Gastroesophageal sphincter (tissue), 4 donors: ENCODE data around the gene AGFG1. TPM values are rescaled to one million over a fixed set of nuclear protein-coding genes. Genes with fewer than 3 reads are reported as not detected.

Source experiments
- ATAC-seq: fragments of 150-250 bp; one replicate; pipeline ENCODE4 v1.9.1; 2016; ENCODE audit warnings: mild to moderate bottlenecking, moderate library complexity
- H3K27ac ChIP-seq, 4 donors: fragments of 200-600 bp; sonication (generic) in 3 of 4; 1 replicate in 3 of 4; 2 replicates in 1 of 4; pipeline ENCODE4 v1.5.1; 2016 to 2019
- H3K27me3 ChIP-seq: fragments of 200-600 bp; sonication (generic); one replicate; pipeline ENCODE4 v1.5.1; 2019
- H3K36me3 ChIP-seq, 2 donors: fragments of 200-600 bp; sonication (generic); one replicate each; pipeline ENCODE4 v1.5.1; 2019; ENCODE audit warnings: control low read depth in 1 of 2
- H3K4me1 ChIP-seq, 3 donors: fragments of 200-600 bp; sonication (generic); 1 replicate in 2 of 3; 2 replicates in 1 of 3; pipeline ENCODE4 v1.5.1; 2016 to 2019; ENCODE audit warnings: control low read depth in 2 of 3
- H3K4me3 ChIP-seq, 2 donors: fragments of 200-600 bp; sonication (generic); one replicate each; pipeline ENCODE4 v1.5.1; 2019; ENCODE audit warnings: mild to moderate bottlenecking in 1 of 2, moderate library complexity in 1 of 2
- H3K9me3 ChIP-seq, 3 donors: fragments of 200-600 bp; sonication (generic); one replicate each; pipeline ENCODE4 v1.5.1; 2017 to 2019; ENCODE audit warnings: control low read depth in 2 of 3
- CTCF ChIP-seq, 4 experiments: fragments of 200-600 bp in 2 of 4; fragments of 450-650 bp in 2 of 4; sonication (generic) in 1 of 4; IDR thresholded peaks; one replicate each; pipeline ENCODE4 v1.5.1; 2017 to 2019; ENCODE audit warnings: antibody characterized with exemption in 4 of 4, mild to moderate bottlenecking in 2 of 4, moderate library complexity in 2 of 4
- EP300 ChIP-seq: sonication (generic); formaldehyde crosslinking; IDR thresholded peaks from one replicate; pipeline ENCODE4 v1.6.1; 2017; ENCODE audit warnings: antibody characterized with exemption, mild to moderate bottlenecking
- POLR2A ChIP-seq, 2 donors: fragments of 450-650 bp; IDR thresholded peaks; one replicate each; pipeline ENCODE4 v1.6.1; 2017; ENCODE audit warnings: antibody characterized with exemption in 2 of 2, mild to moderate bottlenecking in 2 of 2, moderate library complexity in 1 of 2
- POLR2AphosphoS5 ChIP-seq: sonication (generic); formaldehyde crosslinking; IDR thresholded peaks from one replicate; pipeline ENCODE4 v1.6.1; 2017; ENCODE audit warnings: antibody characterized with exemption
- WGBS, 2 donors: methylation state at CpG; one replicate each; pipeline ENCODE4 v1.1.5; 2018; ENCODE audit warnings: low coverage in 1 of 2; 5-methylcytosine and 5-hydroxymethylcytosine counted together
- total RNA-seq, 4 donors: library from RNA; depleted of rRNA; stranded (reverse); fragments of >200 nt; gene quantifications; one replicate each; pipeline ENCODE4 v1.1.0, GENCODE V29; 2016

AGFG1 gene
- total RNA-seq, 4 donors from 2014 or later, result 26.0 to 73.1 (median 53.0) TPM

- H3K27ac ChIP-seq, result no peak overlapping the region
- no peak overlapping the region for H3K4me3 ChIP-seq
- H3K27me3 ChIP-seq, result no peaks in the 10 kb centered on the region
- H3K9me3 ChIP-seq, result no peaks in the 10 kb centered on the region
- no peak for TF ChIP-seq POLR2A (IDR thresholded peaks at IDR 0.05)
- TF ChIP-seq EP300, result no peak
- TF ChIP-seq POLR2AphosphoS5, result no peak
- no peak for ATAC-seq
- peaks cover 2 to 81% (median 11%) of the 10 kb centered on the region in 3 donors for H3K4me1 ChIP-seq
- H3K36me3 ChIP-seq, result no peaks in the 10 kb centered on the region
- WGBS, 2 donors, result 79 to 81% methylated on average over 4 of the region's 4 CpGs
These were observed 38.1 kb downstream of the AGFG1 start for GRCh38 chr2:227509824-227510619.

- no peak for ATAC-seq
These were observed 38.6 kb downstream of the AGFG1 start for GRCh38 chr2:227510620-227510958.

GRCh38 chr2:227511239-227511930, 39.4 kb downstream of the AGFG1 start:
- WGBS, 2 donors, result 86 to 95% methylated on average over 4 of the region's 4 CpGs
- no peak for ATAC-seq
- no peak for TF ChIP-seq POLR2A (IDR thresholded peaks at IDR 0.05)
- no peak for TF ChIP-seq EP300
- no peak for TF ChIP-seq CTCF (IDR thresholded peaks at IDR 0.05)
- TF ChIP-seq POLR2AphosphoS5, result no peak
- no peak overlapping the region for H3K27ac ChIP-seq
- peaks cover 6 to 81% (median 14%) of the 10 kb centered on the region in 3 donors for H3K4me1 ChIP-seq
- no peak overlapping the region for H3K4me3 ChIP-seq
- H3K27me3 ChIP-seq, result no peaks in the 10 kb centered on the region
- H3K36me3 ChIP-seq, result no peaks in the 10 kb centered on the region
- H3K9me3 ChIP-seq, result no peaks in the 10 kb centered on the region

More at GRCh38 chr2:227510620-227510958, 38.6 kb downstream of the AGFG1 start:
- Histone ChIP-seq H3K4me3 (no peak overlapping the region), H3K27ac (no peak overlapping the region), H3K9me3 (no peaks in the 10 kb centered on the region), H3K27me3 (no peaks in the 10 kb centered on the region), H3K4me1 (peaks cover 3 to 81% (median 11%) of the 10 kb centered on the region in 3 donors), H3K36me3 (no peaks in the 10 kb centered on the region)
- 70 to 78% methylated on average over 2 of the region's 2 CpGs for WGBS, 2 donors
- TF ChIP-seq CTCF (IDR thresholded peaks at IDR 0.05) (no peak), POLR2A (IDR thresholded peaks at IDR 0.05) (no peak), EP300 (no peak), POLR2AphosphoS5 (no peak)

GRCh38 chr2:227511955-227512354, 40.0 kb downstream of the AGFG1 start:
- ATAC-seq, result no peak
- no peak overlapping the region for H3K27ac ChIP-seq

GRCh38 chr2:227513113-227513512, 41.2 kb downstream of the AGFG1 start:
- H3K4me1 ChIP-seq, result peaks cover 13 to 84% (median 28%) of the 10 kb centered on the region in 3 donors
- WGBS, 2 donors, result 36 to 57% methylated on average over 1 of the region's 1 CpG
- H3K4me3 ChIP-seq, result no peak overlapping the region
- no peak overlapping the region for H3K27ac ChIP-seq
- H3K27me3 ChIP-seq, result no peaks in the 10 kb centered on the region
- TF ChIP-seq EP300, result no peak
- TF ChIP-seq POLR2A (IDR thresholded peaks at IDR 0.05), result no peak
- TF ChIP-seq CTCF (IDR thresholded peaks at IDR 0.05), result no peak
- TF ChIP-seq POLR2AphosphoS5, result no peak
- no peaks in the 10 kb centered on the region for H3K9me3 ChIP-seq
- H3K36me3 ChIP-seq, result no peaks in the 10 kb centered on the region
- ATAC-seq, result no peak

More at GRCh38 chr2:227511955-227512354, 40.0 kb downstream of the AGFG1 start:
- Histone ChIP-seq H3K4me1 (peaks cover 10 to 81% (median 19%) of the 10 kb centered on the region in 3 donors), H3K4me3 (no peak overlapping the region), H3K36me3 (no peaks in the 10 kb centered on the region), H3K27me3 (no peaks in the 10 kb centered on the region), H3K9me3 (no peaks in the 10 kb centered on the region)
- TF ChIP-seq CTCF (IDR thresholded peaks at IDR 0.05) (no peak), POLR2A (IDR thresholded peaks at IDR 0.05) (no peak), POLR2AphosphoS5 (no peak), EP300 (no peak)
- WGBS, 2 donors, result 59 to 69% methylated on average over 3 of the region's 3 CpGs
